GM18511 (cell line): ENCODE data around the gene CHCHD4.
"Not testable (repeated sequence)": the region's sequence is repeated elsewhere in the genome, so short reads cannot be mapped to it uniquely, and the experiment has no call there.

Experiments
- ATAC-seq: cut with Tn5 transposase; IDR thresholded peaks from one replicate; pipeline ENCODE4 v1.9.1; 2021; ENCODE audit warnings: mild to moderate bottlenecking, moderate library complexity; ENCODE audit not compliant: unreplicated experiment

CHCHD4 gene

GRCh38 chr3:14120921-14121448 lies 3.7 kb downstream of the CHCHD4 start:
- ATAC-seq: not testable (repeated sequence)

- ATAC-seq: no peak
Observed at GRCh38 chr3:14120111-14120920, 4.4 kb downstream of the CHCHD4 start.

GRCh38 chr3:14119651-14120050 lies 5.0 kb downstream of the CHCHD4 start:
- no peak for ATAC-seq

- ATAC-seq: no peak
Observed at GRCh38 chr3:14118400-14119381, 6.0 kb downstream of the CHCHD4 start.

- no peak for ATAC-seq
Observed at GRCh38 chr3:14117468-14118399, 6.9 kb downstream of the CHCHD4 start.

- ATAC-seq: no peak
Observed at GRCh38 chr3:14113965-14114635, 10.6 kb downstream of the CHCHD4 start.

GRCh38 chr3:14110699-14111098 lies 14.0 kb downstream of the CHCHD4 start:
- no peak for ATAC-seq

GRCh38 chr3:14109821-14110220 lies 14.8 kb downstream of the CHCHD4 start:
- not testable (repeated sequence) for ATAC-seq

- no peak for ATAC-seq
Observed at GRCh38 chr3:14097616-14098391, 26.9 kb downstream of the CHCHD4 start.

- ATAC-seq: no peak
Observed at GRCh38 chr3:14096742-14097141, 27.9 kb downstream of the CHCHD4 start.

- ATAC-seq: no peak
Observed at GRCh38 chr3:14093831-14094230, 30.8 kb downstream of the CHCHD4 start.

GRCh38 chr3:14092464-14092863 lies 32.2 kb downstream of the CHCHD4 start:
- ATAC-seq: no peak

GRCh38 chr3:14091959-14092358 lies 32.7 kb downstream of the CHCHD4 start:
- not testable (repeated sequence) for ATAC-seq

GRCh38 chr3:14087461-14087860 lies 37.2 kb downstream of the CHCHD4 start:
- ATAC-seq: not testable (repeated sequence)

- ATAC-seq: no peak
Observed at GRCh38 chr3:14082108-14082657, 42.5 kb downstream of the CHCHD4 start.

GRCh38 chr3:14077310-14077709 lies 47.4 kb downstream of the CHCHD4 start:
- ATAC-seq: no peak

- not testable (repeated sequence) for ATAC-seq
Observed at GRCh38 chr3:14075233-14075632, 49.4 kb downstream of the CHCHD4 start.

- no peak for ATAC-seq
Observed at GRCh38 chr3:14064910-14065309, 59.8 kb downstream of the CHCHD4 start.

GRCh38 chr3:14063152-14063551 lies 61.5 kb downstream of the CHCHD4 start:
- no peak for ATAC-seq
